HepG2 (cell line): Measurements from ENCODE around the gene CMIP. TPM values are rescaled to one million over a fixed set of nuclear protein-coding genes. Genes with fewer than 3 reads are reported as not detected.
"Not testable (repeated sequence)": the region's sequence is repeated elsewhere in the genome, so short reads cannot be mapped to it uniquely, and the experiment has no call there.

ENCODE experiments used
- ATAC-seq: fragments of 200-7000 bp; cut with Tn5 transposase; 3 replicates; pipeline ENCODE4 v1.9.1; 2020; ENCODE audit warnings: mild to moderate bottlenecking, moderate library complexity
- BruUV-seq: library from RNA; stranded (reverse); fragments of 400-500 nt; replicated peaks from 2 replicates; lab custom pipeline; 2021; lab: Mats Ljungman, UMichigan
- CTCF ChIA-PET: fragments of 300-600 bp; formaldehyde crosslinking; extraction: SDS; loops from one replicate; lab custom pipeline; 2021; ENCODE audit warnings: low total read pairs, inconsistent platforms, low intra/inter-chr PET ratio; lab: Yijun Ruan, JAX
- POLR2A ChIA-PET: fragments of 350-600 bp; sonication (Branson Sonifier 250); formaldehyde crosslinking; loops from one replicate; lab custom pipeline; 2020; ENCODE audit warnings: antibody characterized with exemption, inconsistent platforms; lab: Yijun Ruan, JAX
- DNase-seq: peaks from one replicate; pipeline ENCODE4 v3.0.0-alpha.2; 2015; ENCODE audit warnings: low spot score
- FAIRE-seq: peaks from 3 replicates; lab custom pipeline; 2011; peaks lifted over from hg19 to GRCh38; lab: Jason Lieb, UNC
- H2AFZ ChIP-seq: one replicate; pipeline ENCODE4 v1.6.1; 2011; ENCODE audit warnings: low read length, inconsistent platforms
- H3K27ac ChIP-seq: fragments of 300-600 bp; 3 replicates; pipeline ENCODE4 v1.8.0; 2011; ENCODE audit warnings: mixed run types, mild to moderate bottlenecking, mixed read lengths, low read length, inconsistent platforms; ENCODE audit not compliant: insufficient read depth; ENCODE audit errors: extremely low read length
- H3K27me3 ChIP-seq, 2 experiments: fragments of 200-600 bp in 1 of 2; 2 replicates in 1 of 2; 3 replicates in 1 of 2; pipeline versions ENCODE4 v1.6.0 to v1.8.0; 2011; ENCODE audit warnings: low read length in 2 of 2, mild to moderate bottlenecking in 2 of 2, moderate library complexity in 2 of 2, inconsistent platforms in 1 of 2; ENCODE audit not compliant: insufficient read depth in 2 of 2, control insufficient read depth in 1 of 2
- H3K36me3 ChIP-seq, 2 experiments: fragments of 200-600 bp in 1 of 2; replicated peaks in 1 of 2; 2 replicates in 1 of 2; 3 replicates in 1 of 2; pipeline versions ENCODE4 v1.5.1 to v1.8.0; 2011; ENCODE audit warnings: low read length in 2 of 2, inconsistent platforms in 1 of 2; ENCODE audit not compliant: insufficient read depth in 2 of 2, control insufficient read depth in 1 of 2
- H3K4me1 ChIP-seq: 2 replicates; pipeline ENCODE4 v1.5.1; 2012; ENCODE audit warnings: low read length, inconsistent platforms; ENCODE audit not compliant: insufficient read depth
- H3K4me2 ChIP-seq: 2 replicates; pipeline ENCODE4 v1.6.0; 2011; ENCODE audit warnings: low read depth, low read length, inconsistent platforms
- H3K4me3 ChIP-seq, 3 experiments: fragments of 200-600 bp in 1 of 3; sonication (generic), shearing (Covaris generic) in 1 of 3; replicated peaks in 1 of 3; 2 replicates each; pipeline ENCODE4 v1.5.1; 2011 to 2016; ENCODE audit warnings: low read length in 3 of 3, inconsistent platforms in 2 of 3, low read depth in 2 of 3, mild to moderate bottlenecking in 2 of 3, control low read depth in 1 of 3, mixed read lengths in 1 of 3; ENCODE audit not compliant: insufficient read depth in 1 of 3
- H3K79me2 ChIP-seq: one replicate; pipeline ENCODE4 v1.6.1; 2011; ENCODE audit warnings: low read length, inconsistent platforms; ENCODE audit not compliant: insufficient read depth
- H3K9ac ChIP-seq: 2 replicates; pipeline ENCODE4 v1.6.0; 2011; ENCODE audit warnings: mild to moderate bottlenecking, low read depth, low read length, inconsistent platforms; ENCODE audit not compliant: insufficient read depth
- H3K9me3 ChIP-seq: 2 replicates; pipeline ENCODE4 v1.5.1; 2012; ENCODE audit warnings: mild to moderate bottlenecking, low read length
- H4K20me1 ChIP-seq: 2 replicates; pipeline ENCODE4 v1.6.0; 2011; ENCODE audit warnings: inconsistent platforms, mild to moderate bottlenecking, low read length, moderate library complexity; ENCODE audit not compliant: insufficient read depth
- ATF7-NPFF ChIP-seq: sonication (generic); formaldehyde crosslinking; IDR thresholded peaks from 2 replicates; pipeline ENCODE4 v1.8.1; 2023; ENCODE audit warnings: mild to moderate bottlenecking, low read depth, missing genetic modification reagents, moderate library complexity
- ETV5 ChIP-seq: IDR thresholded peaks from 2 replicates; pipeline ENCODE4 v1.6.1; 2018; ENCODE audit warnings: missing biosample characterization, missing genetic modification reagents, inconsistent platforms, borderline replicate concordance
- MXD4 ChIP-seq: IDR thresholded peaks from 2 replicates; pipeline ENCODE4 v1.6.1; 2016; ENCODE audit warnings: mild to moderate bottlenecking, missing biosample characterization, missing genetic modification reagents
- NR1H2 ChIP-seq: sonication (generic); formaldehyde crosslinking; IDR thresholded peaks from 2 replicates; pipeline ENCODE4 v1.8.1; 2022; ENCODE audit warnings: low read depth, missing genetic modification reagents, borderline replicate concordance
- POLR2AphosphoS5 ChIP-seq: IDR thresholded peaks from 2 replicates; pipeline ENCODE4 v1.6.1; 2012; ENCODE audit warnings: low read depth, low read length
- PRMT3 ChIP-seq: sonication (generic); formaldehyde crosslinking; IDR thresholded peaks from 2 replicates; pipeline ENCODE4 v1.8.1; 2022; ENCODE audit warnings: low read depth, mild to moderate bottlenecking, moderate library complexity, missing genetic modification reagents, borderline replicate concordance
- SP4 ChIP-seq: sonication (generic); formaldehyde crosslinking; IDR thresholded peaks from 2 replicates; pipeline ENCODE4 v1.8.1; 2023; ENCODE audit warnings: mild to moderate bottlenecking, missing genetic modification reagents
- SSRP1 ChIP-seq: IDR thresholded peaks from 2 replicates; pipeline ENCODE4 v1.6.1; 2016; ENCODE audit warnings: control low read depth
- ZFP37 ChIP-seq: sonication (generic); formaldehyde crosslinking; IDR thresholded peaks from 2 replicates; pipeline ENCODE4 v1.4.0; 2020; ENCODE audit warnings: missing genetic modification reagents, borderline replicate concordance
- ZIK1 ChIP-seq: sonication (generic); formaldehyde crosslinking; IDR thresholded peaks from 2 replicates; pipeline ENCODE4 v1.5.0; 2020; ENCODE audit warnings: mild to moderate bottlenecking, low read depth, missing genetic modification reagents, borderline replicate concordance
- ZNF431 ChIP-seq: sonication (generic); formaldehyde crosslinking; IDR thresholded peaks from 2 replicates; pipeline ENCODE4 v1.9.0; 2022; ENCODE audit warnings: missing genetic modification reagents, low read depth, mild to moderate bottlenecking, borderline replicate concordance
- WGBS: methylation state at CpG from one replicate; pipeline ENCODE4 v1.1.6; 2017; ENCODE audit warnings: low lambda C conversion rate; 5-methylcytosine and 5-hydroxymethylcytosine counted together
- in situ Hi-C: cut with HindIII; loops from 2 replicates; pipeline ENCODE4 v1.10.0; 2017; ENCODE audit warnings: low pct_unique_long_range_greater_than_20kb; ENCODE audit not compliant: extremely low pct_ligation_motif_present
- intact Hi-C: fragments of 100-400 bp; cut with micrococcal nuclease; formaldehyde crosslinking; loops from one replicate; pipeline ENCODE4 v1.10.0; 2022; ENCODE audit not compliant: unreplicated experiment
- polyA plus RNA-seq, 8 experiments: library from polyadenylated mRNA; depleted of rRNA in 3 of 8; stranded (reverse) in 7 of 8; unstranded in 1 of 8; fragments of >200 nt; fragmentation: Illumina TruSeq in 4 of 8; extraction: Trizol in 4 of 8; gene quantifications; 2 replicates each; pipeline versions ENCODE4 v1.2.1 to v1.2.3, GENCODE V29; 2011 to 2016; ENCODE audit warnings: low read depth in 4 of 8, missing spikeins in 1 of 8, mixed read lengths in 1 of 8; ENCODE audit not compliant: insufficient read depth in 1 of 8
- total RNA-seq, 5 experiments: library from RNA; depleted of rRNA; stranded (reverse); fragments of >200 nt; fragmentation: Illumina TruSeq; extraction: Trizol; gene quantifications; 2 replicates each; pipeline ENCODE4 v1.2.3, GENCODE V29; 2016; ENCODE audit warnings: low read depth in 1 of 5
- TF ChIP-seq, protein P1 (sequence below): sonication (generic); formaldehyde crosslinking; IDR thresholded peaks from 2 replicates; pipeline ENCODE4 v1.4.0; 2020; ENCODE audit warnings: missing genetic modification reagents
- TF ChIP-seq, protein P2 (sequence below): sonication (generic); formaldehyde crosslinking; IDR thresholded peaks from 2 replicates; pipeline ENCODE4 v1.8.0; 2022; ENCODE audit warnings: missing genetic modification reagents, mild to moderate bottlenecking, moderate library complexity, borderline replicate concordance

Gene CMIP
- total and polyA plus RNA-seq, 2 of the 13 experiments (the other 11 are each of a cell fraction or from before 2014, with no cell fraction given): 10.9 to 18.1 TPM

DNA sequence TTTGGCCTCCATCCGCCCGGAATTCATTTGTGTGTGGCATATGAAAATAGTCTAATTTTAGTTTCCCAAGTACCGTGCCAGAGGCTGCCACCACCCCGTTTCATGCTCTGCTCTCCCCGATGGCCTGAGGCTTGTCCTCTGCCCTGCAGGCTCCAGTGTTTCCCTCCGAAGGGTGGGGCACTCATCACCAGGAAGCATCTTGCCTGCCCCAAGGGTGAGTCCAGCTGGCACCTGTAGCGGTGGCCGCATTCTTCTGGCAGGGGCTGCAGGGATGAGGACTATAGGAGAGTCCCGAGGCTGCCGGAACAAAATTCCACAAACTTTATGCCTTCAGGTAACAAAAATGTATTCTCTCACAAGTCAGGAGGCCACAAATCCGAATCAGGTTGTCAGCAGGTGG, 23.1 kb upstream of the CMIP start:
- ATAC-seq (no peak), DNase-seq (no peak), FAIRE-seq (no peak)
- H3K4me2 ChIP-seq: no peak overlapping the region
- no TSS peak for BruUV-seq
- CTCF ChIA-PET: no interaction called here
- peaks cover 7% of the 10 kb centered on the region; the same call in 1 of the 2 replicates for H3K4me1 ChIP-seq
- intact Hi-C loops (no loop called here), in situ Hi-C loops (no loop called here)
- no peaks in the 10 kb centered on the region for H4K20me1 ChIP-seq
- H3K27me3 ChIP-seq: peaks cover 0 to 26% of the 10 kb centered on the region in 2 experiments; a peak in 3 of 5 replicates
- H3K9me3 ChIP-seq: no peaks in the 10 kb centered on the region
- H3K36me3 ChIP-seq: no peaks in the 10 kb centered on the region
- no peak overlapping the region for H3K9ac ChIP-seq
- no peak overlapping the region for H2AFZ ChIP-seq
- 60% methylated on average over 11 of the region's 11 CpGs for WGBS
- POLR2A ChIA-PET: no interaction called here
- H3K4me3 ChIP-seq: no peak overlapping the region
- TF ChIP-seq POLR2AphosphoS5 (no peak), ETV5 (CRISPR knock-in tag) (no peak), ZFP37 (CRISPR knock-in tag) (no peak), PRMT3 (CRISPR knock-in tag) (no peak), ZNF431 (CRISPR knock-in tag) (no peak), ZIK1 (CRISPR knock-in tag) (no peak), SSRP1 (CRISPR knock-in tag) (no peak), NR1H2 (CRISPR knock-in tag) (no peak), SP4 (CRISPR knock-in tag) (no peak), ATF7-NPFF (CRISPR knock-in tag) (no peak), MXD4 (CRISPR knock-in tag) (no peak)
- TF ChIP-seq, protein P1, sequence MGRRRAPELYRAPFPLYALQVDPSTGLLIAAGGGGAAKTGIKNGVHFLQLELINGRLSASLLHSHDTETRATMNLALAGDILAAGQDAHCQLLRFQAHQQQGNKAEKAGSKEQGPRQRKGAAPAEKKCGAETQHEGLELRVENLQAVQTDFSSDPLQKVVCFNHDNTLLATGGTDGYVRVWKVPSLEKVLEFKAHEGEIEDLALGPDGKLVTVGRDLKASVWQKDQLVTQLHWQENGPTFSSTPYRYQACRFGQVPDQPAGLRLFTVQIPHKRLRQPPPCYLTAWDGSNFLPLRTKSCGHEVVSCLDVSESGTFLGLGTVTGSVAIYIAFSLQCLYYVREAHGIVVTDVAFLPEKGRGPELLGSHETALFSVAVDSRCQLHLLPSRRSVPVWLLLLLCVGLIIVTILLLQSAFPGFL (CRISPR knock-in tag): no peak
- TF ChIP-seq, protein P2, sequence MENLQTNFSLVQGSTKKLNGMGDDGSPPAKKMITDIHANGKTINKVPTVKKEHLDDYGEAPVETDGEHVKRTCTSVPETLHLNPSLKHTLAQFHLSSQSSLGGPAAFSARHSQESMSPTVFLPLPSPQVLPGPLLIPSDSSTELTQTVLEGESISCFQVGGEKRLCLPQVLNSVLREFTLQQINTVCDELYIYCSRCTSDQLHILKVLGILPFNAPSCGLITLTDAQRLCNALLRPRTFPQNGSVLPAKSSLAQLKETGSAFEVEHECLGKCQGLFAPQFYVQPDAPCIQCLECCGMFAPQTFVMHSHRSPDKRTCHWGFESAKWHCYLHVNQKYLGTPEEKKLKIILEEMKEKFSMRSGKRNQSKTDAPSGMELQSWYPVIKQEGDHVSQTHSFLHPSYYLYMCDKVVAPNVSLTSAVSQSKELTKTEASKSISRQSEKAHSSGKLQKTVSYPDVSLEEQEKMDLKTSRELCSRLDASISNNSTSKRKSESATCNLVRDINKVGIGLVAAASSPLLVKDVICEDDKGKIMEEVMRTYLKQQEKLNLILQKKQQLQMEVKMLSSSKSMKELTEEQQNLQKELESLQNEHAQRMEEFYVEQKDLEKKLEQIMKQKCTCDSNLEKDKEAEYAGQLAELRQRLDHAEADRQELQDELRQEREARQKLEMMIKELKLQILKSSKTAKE (CRISPR knock-in tag): no peak
- no peaks in the 10 kb centered on the region for H3K79me2 ChIP-seq
- H3K27ac ChIP-seq: no peak overlapping the region

DNA sequence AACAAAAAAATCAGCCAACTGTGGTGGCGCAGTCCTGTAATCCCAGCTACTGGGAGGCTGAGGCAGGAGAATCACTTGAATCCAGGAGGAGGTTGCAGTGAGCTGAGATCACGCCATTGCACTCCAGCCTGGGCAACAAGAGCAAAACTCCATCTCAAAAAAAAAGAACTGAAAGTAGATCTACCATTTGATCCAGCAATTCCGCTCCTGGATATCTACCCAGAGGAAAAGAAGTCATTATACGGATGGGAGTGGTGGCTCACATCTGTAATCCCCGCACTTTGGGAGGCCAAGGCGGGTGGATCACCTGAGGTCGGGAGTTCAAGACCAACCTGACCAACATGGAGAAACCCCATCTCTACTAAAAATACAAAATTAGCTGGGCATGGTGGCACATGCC, 22.5 kb upstream of the CMIP start:
- FAIRE-seq, in situ Hi-C loops, DNase-seq, BruUV-seq, H3K9ac ChIP-seq, H3K9me3 ChIP-seq, intact Hi-C loops, H3K4me2 ChIP-seq, H3K79me2 ChIP-seq, H3K36me3 ChIP-seq, ATAC-seq, H2AFZ ChIP-seq, H3K27ac ChIP-seq, H3K4me3 ChIP-seq, POLR2A ChIA-PET, H4K20me1 ChIP-seq, H3K4me1 ChIP-seq, CTCF ChIA-PET: not testable (repeated sequence)
- 40% methylated on average over 7 of the region's 7 CpGs for WGBS
- peaks cover 0 to 21% of the 10 kb centered on the region in 2 experiments; a peak in 3 of 5 replicates for H3K27me3 ChIP-seq
